GM18867 (cell line): ENCODE data around the gene SREBF2.
"Not testable (repeated sequence)": the region's sequence is repeated elsewhere in the genome, so short reads cannot be mapped to it uniquely, and the experiment has no call there.

Source experiments
- ATAC-seq: cut with Tn5 transposase; IDR thresholded peaks from one replicate; pipeline ENCODE4 v1.9.1; 2021; ENCODE audit warnings: mild to moderate bottlenecking, moderate library complexity; ENCODE audit not compliant: unreplicated experiment

Gene SREBF2

GRCh38 chr22:41820447-41820846, 12.5 kb upstream of the SREBF2 start:
- ATAC-seq = no peak

- ATAC-seq = no peak
These were observed 11.2 kb upstream of the SREBF2 start for GRCh38 chr22:41821471-41822316.

GRCh38 chr22:41822317-41823057, 10.4 kb upstream of the SREBF2 start:
- no peak for ATAC-seq

GRCh38 chr22:41823797-41824196, 9.1 kb upstream of the SREBF2 start:
- no peak for ATAC-seq

- ATAC-seq = no peak
These were observed 7.5 kb upstream of the SREBF2 start for GRCh38 chr22:41825376-41825775.

GRCh38 chr22:41826021-41826420, 6.9 kb upstream of the SREBF2 start:
- ATAC-seq = no peak

- ATAC-seq = no peak
These were observed 6.2 kb upstream of the SREBF2 start for GRCh38 chr22:41826430-41827383.

- no peak for ATAC-seq
These were observed 5.2 kb upstream of the SREBF2 start for GRCh38 chr22:41827671-41828070.

- ATAC-seq = no peak
These were observed 4.4 kb upstream of the SREBF2 start for GRCh38 chr22:41828516-41828915.

GRCh38 chr22:41830174-41830573, 2.7 kb upstream of the SREBF2 start:
- ATAC-seq = no peak

- no peak for ATAC-seq
These were observed 1.5 kb upstream of the SREBF2 start for GRCh38 chr22:41831383-41831782.

GRCh38 chr22:41831828-41832552, 915 bp upstream of the SREBF2 start:
- ATAC-seq = no peak

GRCh38 chr22:41833369-41834004, 582 bp downstream of the SREBF2 start:
- peak; percentile 17 for ATAC-seq

- ATAC-seq = no peak
These were observed 1.4 kb downstream of the SREBF2 start for GRCh38 chr22:41834005-41834944.

GRCh38 chr22:41835462-41835861, 2.6 kb downstream of the SREBF2 start:
- ATAC-seq = not testable (repeated sequence)

GRCh38 chr22:41836551-41836950, 3.6 kb downstream of the SREBF2 start:
- no peak for ATAC-seq

- no peak for ATAC-seq
These were observed 6.1 kb downstream of the SREBF2 start for GRCh38 chr22:41838842-41839618.

GRCh38 chr22:41840216-41840615, 7.3 kb downstream of the SREBF2 start:
- ATAC-seq = no peak
